MM.1S (cell line): ENCODE results near the gene ACBD4.

Experiments
- DNase-seq: peaks from one replicate; pipeline ENCODE4 v3.0.0-alpha.2; 2015
- H2AFZ ChIP-seq: fragments of 300-600 bp; sonication (generic); 2 replicates; pipeline ENCODE4 v1.6.0; 2016; ENCODE audit warnings: antibody characterized with exemption, low read length
- H3F3A ChIP-seq: fragments of 300-600 bp; sonication (generic); 2 replicates; pipeline ENCODE4 v1.6.1; 2016; ENCODE audit warnings: mild to moderate bottlenecking, antibody characterized with exemption, low read length, moderate library complexity, mixed read lengths; ENCODE audit not compliant: insufficient read depth
- H3K27ac ChIP-seq: fragments of 300-600 bp; sonication (generic); 2 replicates; pipeline ENCODE4 v1.5.1; 2016; ENCODE audit warnings: mild to moderate bottlenecking, low read length
- H3K27me3 ChIP-seq: fragments of 300-600 bp; sonication (generic); replicated peaks from 2 replicates; pipeline ENCODE4 v1.6.0; 2016; ENCODE audit warnings: low read length; ENCODE audit not compliant: insufficient read depth
- H3K36me3 ChIP-seq: fragments of 300-600 bp; sonication (generic); replicated peaks from 2 replicates; pipeline ENCODE4 v1.6.1; 2016; ENCODE audit warnings: mild to moderate bottlenecking, low read length, mixed read lengths; ENCODE audit not compliant: insufficient read depth
- H3K4me1 ChIP-seq: fragments of 300-600 bp; sonication (generic); 2 replicates; pipeline ENCODE4 v1.6.1; 2016; ENCODE audit warnings: low read length, mixed read lengths
- H3K4me2 ChIP-seq: fragments of 300-600 bp; sonication (generic); 2 replicates; pipeline ENCODE4 v1.6.0; 2016; ENCODE audit warnings: low read depth, low read length
- H3K4me3 ChIP-seq: fragments of 300-600 bp; sonication (generic); 2 replicates; pipeline ENCODE4 v1.5.1; 2016; ENCODE audit warnings: low read length, mixed read lengths
- H3K79me2 ChIP-seq: fragments of 300-600 bp; sonication (generic); 2 replicates; pipeline ENCODE4 v1.6.1; 2016; ENCODE audit warnings: mixed run types, low read length, mixed read lengths
- H3K9ac ChIP-seq: fragments of 300-600 bp; sonication (generic); 2 replicates; pipeline ENCODE4 v1.6.1; 2016; ENCODE audit warnings: low read length, mixed read lengths
- H3K9me2 ChIP-seq: fragments of 300-600 bp; sonication (generic); replicated peaks from 2 replicates; pipeline ENCODE4 v1.6.1; 2016; ENCODE audit warnings: mild to moderate bottlenecking, low read length, mixed read lengths; ENCODE audit not compliant: insufficient read depth
- H3K9me3 ChIP-seq: fragments of 300-600 bp; sonication (generic); replicated peaks from 2 replicates; pipeline ENCODE4 v1.6.1; 2016; ENCODE audit warnings: mild to moderate bottlenecking, low read length, mixed read lengths; ENCODE audit not compliant: insufficient read depth
- H4K20me1 ChIP-seq: fragments of 300-600 bp; sonication (generic); 2 replicates; pipeline ENCODE4 v1.6.1; 2016; ENCODE audit warnings: mild to moderate bottlenecking, low read length, moderate library complexity, mixed read lengths; ENCODE audit not compliant: insufficient read depth
- CTCF ChIP-seq: fragments of 300-600 bp; sonication (generic); IDR thresholded peaks from 2 replicates; pipeline ENCODE4 v1.5.1; 2016; ENCODE audit warnings: antibody characterized with exemption, low read length, mixed read lengths
- EZH2 ChIP-seq: fragments of 300-600 bp; sonication (generic); optimal IDR thresholded peaks from 2 replicates; pipeline ENCODE3; 2017; ENCODE audit warnings: low read depth, mild to moderate bottlenecking, antibody characterized with exemption, low read length, mixed read lengths
- EZH2phosphoT487 ChIP-seq: fragments of 300-600 bp; sonication (generic); IDR thresholded peaks from 2 replicates; pipeline ENCODE4 v1.6.1; 2018; ENCODE audit warnings: antibody characterized with exemption, low read length

The ACBD4 gene

GRCh38 chr17:45136846-45137560 lies 1.5 kb downstream of the ACBD4 start:
- Histone ChIP-seq H3F3A (peaks cover 6% of the 10 kb centered on the region), H3K4me1 (peaks cover 5% of the 10 kb centered on the region), H3K27ac (no peak overlapping the region), H3K79me2 (peaks cover 12% of the 10 kb centered on the region; the same call in 1 of the 2 replicates), H3K36me3 (no peaks in the 10 kb centered on the region), H2AFZ (no peak overlapping the region), H4K20me1 (no peaks in the 10 kb centered on the region), H3K27me3 (no peaks in the 10 kb centered on the region), H3K4me2 (no peak overlapping the region), H3K9me2 (no peaks in the 10 kb centered on the region), H3K9ac (no peak overlapping the region), H3K4me3 (no peak overlapping the region), H3K9me3 (no peaks in the 10 kb centered on the region)
- no peak for TF ChIP-seq EZH2phosphoT487
- no peak for TF ChIP-seq EZH2
- no peak for TF ChIP-seq CTCF
- no peak for DNase-seq

- Histone ChIP-seq H3K27ac (no peak overlapping the region), H2AFZ (no peak overlapping the region), H3K36me3 (no peaks in the 10 kb centered on the region), H3K79me2 (peaks cover 12% of the 10 kb centered on the region; the same call in 1 of the 2 replicates), H3K9ac (no peak overlapping the region), H3K9me2 (no peaks in the 10 kb centered on the region), H3F3A (peaks cover 4% of the 10 kb centered on the region), H3K27me3 (no peaks in the 10 kb centered on the region), H4K20me1 (no peaks in the 10 kb centered on the region), H3K4me1 (peaks cover 5% of the 10 kb centered on the region), H3K4me2 (no peak overlapping the region), H3K4me3 (no peak overlapping the region), H3K9me3 (no peaks in the 10 kb centered on the region)
- TF ChIP-seq EZH2phosphoT487, result no peak
- TF ChIP-seq CTCF, result no peak
- no peak for TF ChIP-seq EZH2
- no peak for DNase-seq
These were observed 2.2 kb downstream of the ACBD4 start for GRCh38 chr17:45137561-45138305.

- peaks cover 5% of the 10 kb centered on the region for H3K4me1 ChIP-seq
- H3F3A ChIP-seq, result no peaks in the 10 kb centered on the region
- H3K9me3 ChIP-seq, result no peaks in the 10 kb centered on the region
- no peak overlapping the region for H3K4me3 ChIP-seq
- no peaks in the 10 kb centered on the region for H4K20me1 ChIP-seq
- no peak overlapping the region for H3K27ac ChIP-seq
- H3K9me2 ChIP-seq, result no peaks in the 10 kb centered on the region
- no peaks in the 10 kb centered on the region for H3K27me3 ChIP-seq
- peaks cover 12% of the 10 kb centered on the region; the same call in 1 of the 2 replicates for H3K79me2 ChIP-seq
- H2AFZ ChIP-seq, result no peak overlapping the region
- no peak overlapping the region for H3K9ac ChIP-seq
- DNase-seq, result no peak
- no peak for TF ChIP-seq CTCF
- TF ChIP-seq EZH2phosphoT487, result no peak
- no peak for TF ChIP-seq EZH2
- no peaks in the 10 kb centered on the region for H3K36me3 ChIP-seq
- H3K4me2 ChIP-seq, result no peak overlapping the region
These were observed 3.5 kb downstream of the ACBD4 start for GRCh38 chr17:45138911-45139532.
